C4-2B (cell line): Measurements from ENCODE around the gene KRT20.
A peak's percentile ranks its signal among the peaks of the same experiment; 100 is the strongest.
"Not testable (repeated sequence)": the region's sequence is repeated elsewhere in the genome, so short reads cannot be mapped to it uniquely, and the experiment has no call there.

Source experiments
- H3K27ac ChIP-seq: fragments of 450-650 bp; 2 replicates; pipeline ENCODE4 v1.5.1; 2017
- CTCF ChIP-seq: fragments of 450-650 bp; conservative IDR thresholded peaks from 2 replicates; pipeline ENCODE4 v1.5.1; 2017; ENCODE audit warnings: mild to moderate bottlenecking
- ZFX ChIP-seq: fragments of 450-650 bp; IDR thresholded peaks from 2 replicates; pipeline ENCODE4 v1.6.1; 2017

Gene KRT20

GRCh38 chr17:40884708-40885512 lies at the start of gene KRT20:
Gene KRT20, minus strand, starts transcription at chr17:40885242. Its CDS starts 57 bp downstream, at chr17:40885185.
- TF ChIP-seq CTCF: peak; percentile 63
- TF ChIP-seq ZFX: no peak
- H3K27ac ChIP-seq: no peak within 1 kb of the TSS

- H3K27ac ChIP-seq: no peak overlapping the region
- TF ChIP-seq CTCF: no peak
- TF ChIP-seq ZFX: no peak
Observed at GRCh38 chr17:40932608-40933007, 47.6 kb upstream of the KRT20 start.

GRCh38 chr17:40931311-40931710 lies 46.3 kb upstream of the KRT20 start:
- TF ChIP-seq ZFX: no peak
- H3K27ac ChIP-seq: no peak overlapping the region

GRCh38 chr17:40926341-40926740 lies 41.3 kb upstream of the KRT20 start:
- no peak overlapping the region for H3K27ac ChIP-seq
- no peak for TF ChIP-seq ZFX
- TF ChIP-seq CTCF: no peak

GRCh38 chr17:40922239-40922638 lies 37.2 kb upstream of the KRT20 start:
- no peak overlapping the region for H3K27ac ChIP-seq
- TF ChIP-seq ZFX (no peak), CTCF (no peak)

GRCh38 chr17:40921026-40921425 lies 36.0 kb upstream of the KRT20 start:
- TF ChIP-seq ZFX (no peak), CTCF (no peak)
- no peak overlapping the region for H3K27ac ChIP-seq

GRCh38 chr17:40917116-40917515 lies 32.1 kb upstream of the KRT20 start:
- H3K27ac ChIP-seq: not testable (repeated sequence)

GRCh38 chr17:40916366-40916765 lies 31.3 kb upstream of the KRT20 start:
- H3K27ac ChIP-seq: no peak overlapping the region
- TF ChIP-seq ZFX: no peak
- no peak for TF ChIP-seq CTCF
